Right lobe of liver (tissue), 4 donors: ENCODE results near the gene ZBTB2.

Experiments used
- CTCF ChIP-seq, 4 donors: fragments of 200-600 bp in 3 of 4; fragments of 450-650 bp in 1 of 4; IDR thresholded peaks; one replicate each; pipeline versions ENCODE4 v1.5.1 to v1.8.0; 2016 to 2022; ENCODE audit warnings: antibody characterized with exemption in 4 of 4, mild to moderate bottlenecking in 2 of 4
- POLR2A ChIP-seq: fragments of 450-650 bp; IDR thresholded peaks from one replicate; pipeline ENCODE4 v1.6.1; 2017; ENCODE audit warnings: antibody characterized with exemption, mild to moderate bottlenecking
- donor health status: DM: no; HTN: no; CAD: no.
- donor health status: DM: no; HTN: no; CAD: no.
- donor health status: DM: no; HTN: yes; CAD: no.

- no peak for TF ChIP-seq CTCF (IDR thresholded peaks at IDR 0.05)
- no peak for TF ChIP-seq POLR2A
These were observed 21.6 kb upstream of the ZBTB2 start for GRCh38 chr6:151412909-151413308.
